Measurements from ENCODE around the gene GFRA4.
A peak's percentile ranks its signal among the peaks of the same experiment; 100 is the strongest.

The GFRA4 gene

GRCh38 chr20:3663031-3663701 lies at the start of gene GFRA4:
Gene GFRA4 (minus strand): TSS chr20:3663399. CDS start chr20:3663399, 0 bp downstream.
- no peak for DNase-seq

- DNase-seq = peak; percentile 7
Observed at GRCh38 chr20:3712279-3712873, 49.2 kb upstream of the GFRA4 start, which contains the start of gene SIGLEC1. Gene SIGLEC1 (minus strand): TSS chr20:3712600. CDS start chr20:3707128, 5,472 bp downstream.

- DNase-seq = no peak
Observed at GRCh38 chr20:3711484-3711941, 48.3 kb upstream of the GFRA4 start.

GRCh38 chr20:3710703-3711483 lies 47.7 kb upstream of the GFRA4 start:
- DNase-seq = peak; percentile 47

GRCh38 chr20:3710011-3710466 lies 46.8 kb upstream of the GFRA4 start:
- no peak for DNase-seq

GRCh38 chr20:3707508-3707899 lies 44.3 kb upstream of the GFRA4 start:
- no peak for DNase-seq

- DNase-seq = no peak
Observed at GRCh38 chr20:3706774-3707507, 43.7 kb upstream of the GFRA4 start.

- no peak for DNase-seq
Observed at GRCh38 chr20:3705970-3706739, 43.0 kb upstream of the GFRA4 start.

GRCh38 chr20:3705491-3705969 lies 42.3 kb upstream of the GFRA4 start:
- DNase-seq = no peak

GRCh38 chr20:3704087-3704486 lies 40.9 kb upstream of the GFRA4 start:
- DNase-seq = no peak

GRCh38 chr20:3702611-3703391 lies 39.6 kb upstream of the GFRA4 start:
- no peak for DNase-seq

GRCh38 chr20:3701061-3701998 lies 38.1 kb upstream of the GFRA4 start:
- no peak for DNase-seq

GRCh38 chr20:3699037-3699436 lies 35.8 kb upstream of the GFRA4 start:
- no peak for DNase-seq

- DNase-seq = no peak
Observed at GRCh38 chr20:3698591-3699001, 35.4 kb upstream of the GFRA4 start.

- DNase-seq = no peak
Observed at GRCh38 chr20:3697588-3698305, 34.5 kb upstream of the GFRA4 start.

GRCh38 chr20:3696745-3697587 lies 33.8 kb upstream of the GFRA4 start:
- no peak for DNase-seq

- DNase-seq = no peak
Observed at GRCh38 chr20:3696200-3696599, 33.0 kb upstream of the GFRA4 start.

- no peak for DNase-seq
Observed at GRCh38 chr20:3694864-3695263, 31.7 kb upstream of the GFRA4 start.

All from CD4-positive, alpha-beta T cell treated with Interleukin-4 for 4 hours (primary cell).